Lung (tissue), 12 donors: ENCODE measurements around the gene SUPT4H1. TPM values are rescaled to one million over a fixed set of nuclear protein-coding genes. Genes with fewer than 3 reads are reported as not detected.

Experiments
- ATAC-seq: fragments of 200-7000 bp; cut with Tn5 transposase; one replicate; pipeline ENCODE4 v1.9.1; 2020; ENCODE audit warnings: moderate number of reproducible peaks; ENCODE audit not compliant: insufficient read depth, low FRiP score
- DNase-seq, 3 donors: peaks; one replicate each; pipeline ENCODE4 v3.0.0-alpha.2; 2013 to 2017
- H3K27ac ChIP-seq, 2 donors: one replicate each; pipeline ENCODE4 v1.5.1; 2013; ENCODE audit warnings: mild to moderate bottlenecking in 2 of 2, moderate library complexity in 2 of 2, control low read depth in 1 of 2, inconsistent platforms in 1 of 2, low read depth in 1 of 2, low read length in 1 of 2
- H3K27me3 ChIP-seq, 3 donors: one replicate each; pipeline ENCODE4 v1.5.1; 2013; ENCODE audit warnings: low read length in 2 of 3; ENCODE audit not compliant: control insufficient read depth in 3 of 3, insufficient read depth in 3 of 3
- H3K36me3 ChIP-seq, 4 donors: one replicate each; pipeline ENCODE4 v1.5.1; 2013; ENCODE audit warnings: low read length in 4 of 4, mild to moderate bottlenecking in 1 of 4, moderate library complexity in 1 of 4; ENCODE audit not compliant: control insufficient read depth in 4 of 4, insufficient read depth in 4 of 4
- H3K4me1 ChIP-seq, 5 donors: one replicate each; pipeline ENCODE4 v1.5.1; 2013; ENCODE audit warnings: low read length in 5 of 5, mild to moderate bottlenecking in 2 of 5, moderate library complexity in 1 of 5; ENCODE audit not compliant: control insufficient read depth in 5 of 5, insufficient read depth in 5 of 5
- H3K4me3 ChIP-seq: one replicate; pipeline ENCODE4 v1.5.1; 2013; ENCODE audit warnings: mild to moderate bottlenecking, control low read depth, moderate library complexity
- H3K9ac ChIP-seq, 2 donors: one replicate each; pipeline ENCODE4 v1.5.1; 2013; ENCODE audit warnings: low read length in 2 of 2, control low read depth in 1 of 2; ENCODE audit not compliant: insufficient read depth in 1 of 2
- H3K9me3 ChIP-seq, 4 donors: one replicate each; pipeline ENCODE4 v1.5.1; 2013; ENCODE audit warnings: low read length in 3 of 4, mild to moderate bottlenecking in 1 of 4, moderate library complexity in 1 of 4; ENCODE audit not compliant: control insufficient read depth in 4 of 4, insufficient read depth in 3 of 4
- WGBS, 2 donors: extraction: QIAGEN DNeasy Blood & Tissue Kit; methylation state at CpG; one replicate each; pipeline ENCODE4 v1.1.7; 2013; 5-methylcytosine and 5-hydroxymethylcytosine counted together
- polyA plus RNA-seq, 2 donors: library from polyadenylated mRNA; stranded (reverse); fragments of 200-250 nt; gene quantifications; one replicate each; pipeline ENCODE4 v1.2.1, GENCODE V29; 2013
- total RNA-seq, 2 donors: library from RNA; depleted of rRNA in 1 of 2; stranded (reverse); fragments of >200 nt in 1 of 2; gene quantifications; one replicate each; pipeline ENCODE4 v1.2.1, GENCODE V29; 2014 to 2021
- TF ChIP-seq, protein P1 (sequence below): IDR thresholded peaks from 2 replicates; pipeline ENCODE4 v1.5.1; 2012; ENCODE audit warnings: mild to moderate bottlenecking; ENCODE audit errors: control extremely low read depth, extremely low read depth
- donor health status: control.
- donor health status: control.
- donor health status: Bipolar disorder and iron deficiency.
- donor health status: healthy.
- donor health status: DM: yes; HTN: yes; CAD: no.

The SUPT4H1 gene
- total and polyA plus RNA-seq, 4 donors, result 54.6 to 97.5 (median 67.4) TPM

DNA sequence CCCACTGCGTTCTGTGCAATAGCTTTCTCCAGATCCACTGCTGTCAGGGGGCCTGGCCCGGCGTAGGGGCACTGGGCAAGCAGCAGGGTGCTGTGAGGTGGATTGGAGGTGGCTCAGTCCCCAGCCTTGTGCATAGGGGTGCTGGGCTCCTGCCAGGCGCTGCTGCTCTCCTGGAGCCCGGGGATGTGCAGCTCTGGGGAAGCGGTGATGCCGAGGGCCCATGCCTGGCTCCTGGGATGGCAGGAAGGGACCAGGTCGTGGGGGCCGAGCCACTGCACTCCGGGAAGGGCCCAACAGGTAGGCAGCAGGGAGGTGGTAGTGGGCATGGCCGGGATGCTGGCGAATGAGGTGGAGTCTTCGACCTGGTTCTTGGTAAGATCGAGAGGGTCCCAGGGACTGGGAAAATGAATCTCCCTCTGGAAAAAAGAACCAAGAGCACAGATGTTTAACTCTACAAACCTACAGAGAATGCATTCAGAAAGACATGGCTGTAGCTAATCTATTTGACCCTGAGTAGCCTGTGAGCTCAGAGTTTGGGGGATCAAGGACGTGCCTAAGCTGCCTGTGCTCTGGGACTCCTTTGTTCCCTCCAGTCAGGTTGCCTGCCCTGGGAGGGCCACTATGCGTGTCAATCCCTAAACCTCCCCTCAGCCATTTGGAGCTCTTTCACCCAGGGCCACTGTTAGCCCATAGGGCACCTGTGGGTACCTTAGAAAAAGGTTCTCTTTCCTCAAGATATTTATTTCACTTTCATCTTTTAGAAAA, 6.6 kb upstream of the SUPT4H1 start:
- Histone ChIP-seq H3K27ac (no peak overlapping the region), H3K9ac (no peak overlapping the region), H3K27me3 (no peaks in the 10 kb centered on the region), H3K4me1 (no peaks in the 10 kb centered on the region), H3K36me3 (peaks cover 0 to 13% (median 7%) of the 10 kb centered on the region in 4 donors), H3K9me3 (no peaks in the 10 kb centered on the region), H3K4me3 (no peak overlapping the region)
- no peak for ATAC-seq
- 93 to 98% methylated on average over 16 of the region's 16 CpGs for WGBS, 2 donors
- TF ChIP-seq, protein P1, sequence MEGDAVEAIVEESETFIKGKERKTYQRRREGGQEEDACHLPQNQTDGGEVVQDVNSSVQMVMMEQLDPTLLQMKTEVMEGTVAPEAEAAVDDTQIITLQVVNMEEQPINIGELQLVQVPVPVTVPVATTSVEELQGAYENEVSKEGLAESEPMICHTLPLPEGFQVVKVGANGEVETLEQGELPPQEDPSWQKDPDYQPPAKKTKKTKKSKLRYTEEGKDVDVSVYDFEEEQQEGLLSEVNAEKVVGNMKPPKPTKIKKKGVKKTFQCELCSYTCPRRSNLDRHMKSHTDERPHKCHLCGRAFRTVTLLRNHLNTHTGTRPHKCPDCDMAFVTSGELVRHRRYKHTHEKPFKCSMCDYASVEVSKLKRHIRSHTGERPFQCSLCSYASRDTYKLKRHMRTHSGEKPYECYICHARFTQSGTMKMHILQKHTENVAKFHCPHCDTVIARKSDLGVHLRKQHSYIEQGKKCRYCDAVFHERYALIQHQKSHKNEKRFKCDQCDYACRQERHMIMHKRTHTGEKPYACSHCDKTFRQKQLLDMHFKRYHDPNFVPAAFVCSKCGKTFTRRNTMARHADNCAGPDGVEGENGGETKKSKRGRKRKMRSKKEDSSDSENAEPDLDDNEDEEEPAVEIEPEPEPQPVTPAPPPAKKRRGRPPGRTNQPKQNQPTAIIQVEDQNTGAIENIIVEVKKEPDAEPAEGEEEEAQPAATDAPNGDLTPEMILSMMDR, result no peak
- no peak for DNase-seq

GRCh38 chr17:58357312-58358297, 5.6 kb upstream of the SUPT4H1 start:
- no peak for ATAC-seq
- TF ChIP-seq, protein P1, result no peak
- H3K9ac ChIP-seq, result no peak overlapping the region
- no peak overlapping the region for H3K4me3 ChIP-seq
- H3K4me1 ChIP-seq, result peaks cover 0 to 6% (median 0%) of the 10 kb centered on the region in 5 donors
- no peaks in the 10 kb centered on the region for H3K9me3 ChIP-seq
- H3K27ac ChIP-seq, result no peak overlapping the region
- WGBS, 2 donors, result 96 to 97% methylated on average over 22 of the region's 22 CpGs
- peaks cover 0 to 13% (median 5%) of the 10 kb centered on the region in 4 donors for H3K36me3 ChIP-seq
- no peaks in the 10 kb centered on the region for H3K27me3 ChIP-seq
- DNase-seq, result no peak

- ATAC-seq (no peak), DNase-seq (no peak)
- Histone ChIP-seq H3K9me3 (no peaks in the 10 kb centered on the region), H3K27ac (no peak overlapping the region), H3K27me3 (no peaks in the 10 kb centered on the region), H3K4me3 (no peak overlapping the region), H3K36me3 (peaks cover 0 to 13% (median 6%) of the 10 kb centered on the region in 4 donors), H3K4me1 (peaks cover 0 to 9% (median 3%) of the 10 kb centered on the region in 5 donors), H3K9ac (no peak overlapping the region)
- TF ChIP-seq, protein P1, result no peak
- WGBS, 2 donors, result 94 to 100% methylated on average over 1 of the region's 1 CpG
These were observed 4.2 kb upstream of the SUPT4H1 start for GRCh38 chr17:58356231-58356630.
